ENCODE measurements around the gene DHX34. TPM values are rescaled to one million over a fixed set of nuclear protein-coding genes. Genes with fewer than 3 reads are reported as not detected.
"Not testable (repeated sequence)": the region's sequence is repeated elsewhere in the genome, so short reads cannot be mapped to it uniquely, and the experiment has no call there.

The DHX34 gene
- total RNA-seq, 3 donors from 2014 or later, result 6.2 to 20.6 (median 20.5) TPM

- no peak for DNase-seq (ENCODE audit: low spot score in 2 of 2)
- Histone ChIP-seq H3K27ac (peak overlapping the region in 1 of 2 donors; percentile 58), H3K27me3 (no peaks in the 10 kb centered on the region), H3K4me1 (no peaks in the 10 kb centered on the region), H3K9me3 (no peaks in the 10 kb centered on the region), H3K36me3 (no peaks in the 10 kb centered on the region), H3K4me3 (no peak overlapping the region)
- TF ChIP-seq CTCF (IDR thresholded peaks at IDR 0.05) (no peak), POLR2AphosphoS5 (IDR thresholded peaks at IDR 0.05) (no peak), POLR2A (IDR thresholded peaks at IDR 0.05) (no peak)
- intact Hi-C loops (cut with DNase I; ENCODE audit: low total_unique reads), result no loop called here
Measured at GRCh38 chr19:47330466-47330869, 18.6 kb upstream of the DHX34 start.

- Histone ChIP-seq H3K27me3 (no peaks in the 10 kb centered on the region), H3K4me1 (no peaks in the 10 kb centered on the region), H3K27ac (peak overlapping the region in 1 of 2 donors; percentile 76), H3K9me3 (no peaks in the 10 kb centered on the region), H3K36me3 (no peaks in the 10 kb centered on the region), H3K4me3 (peak overlapping the region in 1 of 3 donors; percentile 52)
- intact Hi-C loops (cut with DNase I; ENCODE audit: low total_unique reads), result no loop called here
- no peak for DNase-seq (ENCODE audit: low spot score in 2 of 2)
- TF ChIP-seq POLR2AphosphoS5 (IDR thresholded peaks at IDR 0.05) (no peak), POLR2A (IDR thresholded peaks at IDR 0.05) (no peak), CTCF (IDR thresholded peaks at IDR 0.05) (no peak)
Measured at GRCh38 chr19:47331490-47331889, 17.6 kb upstream of the DHX34 start.

GRCh38 chr19:47331931-47332547 lies 17.1 kb upstream of the DHX34 start, which contains the start of gene C5AR2:
Gene C5AR2 (plus strand): TSS chr19:47332175. CDS start chr19:47340800, 8,625 bp downstream.
- TF ChIP-seq CTCF (IDR thresholded peaks at IDR 0.05) (no peak), POLR2AphosphoS5 (IDR thresholded peaks at IDR 0.05) (no peak), POLR2A (IDR thresholded peaks at IDR 0.05) (no peak)
- H3K36me3 ChIP-seq, result no peaks in the 10 kb centered on the region
- no peak for DNase-seq (ENCODE audit: low spot score in 2 of 2)
- intact Hi-C loops (cut with DNase I; ENCODE audit: low total_unique reads), result no loop called here
- no peaks in the 10 kb centered on the region for H3K27me3 ChIP-seq
- H3K9me3 ChIP-seq, result no peaks in the 10 kb centered on the region
- no peaks in the 10 kb centered on the region for H3K4me1 ChIP-seq
- peak within 1 kb of the TSS; percentile 19 to 52 (median 23) for H3K4me3 ChIP-seq
- H3K27ac ChIP-seq, result peak within 1 kb of the TSS in 1 of 2 donors; percentile 76

- intact Hi-C loops (cut with DNase I; ENCODE audit: low total_unique reads); H3K27me3 ChIP-seq; H3K9me3 ChIP-seq; H3K36me3 ChIP-seq; H3K4me1 ChIP-seq: not testable (repeated sequence)
- DNase-seq (ENCODE audit: low spot score in 2 of 2), result peak; percentile 63 to 82
- peak overlapping the region in 1 of 2 donors; percentile 61 for H3K27ac ChIP-seq
- peak overlapping the region in 2 of 3 donors; percentile 7 for H3K4me3 ChIP-seq
Measured at GRCh38 chr19:47336765-47337718, 12.1 kb upstream of the DHX34 start.

- Histone ChIP-seq H3K9me3 (no peaks in the 10 kb centered on the region), H3K27ac (no peak overlapping the region), H3K36me3 (no peaks in the 10 kb centered on the region), H3K27me3 (no peaks in the 10 kb centered on the region), H3K4me1 (no peaks in the 10 kb centered on the region), H3K4me3 (no peak overlapping the region)
- intact Hi-C loops (cut with DNase I; ENCODE audit: low total_unique reads), result no loop called here
- TF ChIP-seq POLR2A (IDR thresholded peaks at IDR 0.05) (no peak), POLR2AphosphoS5 (IDR thresholded peaks at IDR 0.05) (no peak), CTCF (IDR thresholded peaks at IDR 0.05) (no peak)
- DNase-seq (ENCODE audit: low spot score in 2 of 2), result no peak
Measured at GRCh38 chr19:47339196-47339880, 9.8 kb upstream of the DHX34 start.
